IMR-90 (cell line): ENCODE measurements around the gene ARSB. TPM values are rescaled to one million over a fixed set of nuclear protein-coding genes. Genes with fewer than 3 reads are reported as not detected.

ENCODE experiments used
- ATAC-seq: fragments of 200-7000 bp; cut with Tn5 transposase; 2 replicates; pipeline ENCODE4 v1.9.1; 2020; ENCODE audit warnings: low read depth, mild to moderate bottlenecking, moderate library complexity
- BruUV-seq: library from RNA; stranded (reverse); fragments of 400-500 nt; replicated peaks from 2 replicates; lab custom pipeline; 2021; lab: Mats Ljungman, UMichigan
- CTCF ChIA-PET: fragments of 300-600 bp; formaldehyde crosslinking; extraction: SDS; loops from one replicate; lab custom pipeline; 2021; ENCODE audit warnings: antibody characterized with exemption; lab: Yijun Ruan, JAX
- POLR2A ChIA-PET: fragments of 300-600 bp; sonication (Branson Sonifier 250); formaldehyde crosslinking; loops from one replicate; lab custom pipeline; 2022; ENCODE audit warnings: antibody characterized with exemption; ENCODE audit not compliant: unreplicated experiment; lab: Charles Lee
- DNase-seq: peaks from one replicate; pipeline ENCODE4 v3.0.0; 2013
- H2AFZ ChIP-seq: replicated peaks from 2 replicates; pipeline ENCODE3; 2013; ENCODE audit warnings: low read length, mild to moderate bottlenecking; ENCODE audit not compliant: poor library complexity
- H2AK5ac ChIP-seq: 2 replicates; pipeline ENCODE4 v1.6.1; 2013; ENCODE audit warnings: low read depth, low read length, inconsistent platforms
- H2AK9ac ChIP-seq: replicated peaks from 2 replicates; pipeline ENCODE3; 2013; ENCODE audit warnings: mild to moderate bottlenecking, low read depth, low read length, moderate library complexity; ENCODE audit not compliant: poor library complexity
- H2BK120ac ChIP-seq: 2 replicates; pipeline ENCODE4 v1.6.1; 2013; ENCODE audit warnings: low read depth, low read length, inconsistent platforms
- H2BK15ac ChIP-seq: 3 replicates; pipeline ENCODE4 v1.6.1; 2013; ENCODE audit warnings: low read depth, low read length, inconsistent platforms
- H2BK20ac ChIP-seq: 2 replicates; pipeline ENCODE4 v1.6.1; 2013; ENCODE audit warnings: low read depth, mild to moderate bottlenecking, inconsistent platforms, low read length, moderate library complexity
- H2BK5ac ChIP-seq: 2 replicates; pipeline ENCODE4 v1.6.1; 2013; ENCODE audit warnings: mild to moderate bottlenecking, low read depth, low read length, inconsistent platforms; ENCODE audit not compliant: poor library complexity, severe bottlenecking
- H3K14ac ChIP-seq: replicated peaks from 2 replicates; pipeline ENCODE4 v1.6.1; 2013; ENCODE audit warnings: low read depth, low read length, inconsistent platforms
- H3K18ac ChIP-seq: 2 replicates; pipeline ENCODE4 v1.6.1; 2013; ENCODE audit warnings: low read depth, low read length, control low read depth
- H3K23ac ChIP-seq: 2 replicates; pipeline ENCODE4 v1.6.1; 2013; ENCODE audit warnings: low read depth, low read length, inconsistent platforms
- H3K27ac ChIP-seq: 2 replicates; pipeline ENCODE4 v1.5.1; 2013; ENCODE audit warnings: mild to moderate bottlenecking, control low read depth, low read length; ENCODE audit not compliant: insufficient read depth
- H3K27me3 ChIP-seq: 2 replicates; pipeline ENCODE4 v1.6.1; 2013; ENCODE audit warnings: low read length; ENCODE audit not compliant: control insufficient read depth, insufficient read depth
- H3K36me3 ChIP-seq: 2 replicates; pipeline ENCODE4 v1.6.1; 2013; ENCODE audit warnings: low read length, mixed read lengths; ENCODE audit not compliant: control insufficient read depth, insufficient read depth
- H3K4ac ChIP-seq: 2 replicates; pipeline ENCODE4 v1.6.1; 2013; ENCODE audit warnings: low read depth, low read length, inconsistent platforms
- H3K4me1 ChIP-seq: 2 replicates; pipeline ENCODE4 v1.6.1; 2013; ENCODE audit warnings: low read length, mixed read lengths; ENCODE audit not compliant: control insufficient read depth, insufficient read depth
- H3K4me2 ChIP-seq: 2 replicates; pipeline ENCODE4 v1.6.1; 2013; ENCODE audit warnings: low read depth, mild to moderate bottlenecking, control low read depth, low read length, moderate library complexity
- H3K4me3 ChIP-seq: 2 replicates; pipeline ENCODE4 v1.5.1; 2013; ENCODE audit warnings: low read depth, mild to moderate bottlenecking, control low read depth, low read length, moderate library complexity; ENCODE audit not compliant: insufficient read depth
- H3K56ac ChIP-seq: 2 replicates; pipeline ENCODE4 v1.6.1; 2013; ENCODE audit warnings: low read length, inconsistent platforms; ENCODE audit not compliant: insufficient read depth; ENCODE audit errors: extremely low read depth
- H3K79me1 ChIP-seq, 2 experiments: 2 replicates each; pipeline ENCODE4 v1.6.1; 2013; ENCODE audit warnings: low read length in 2 of 2, inconsistent platforms in 1 of 2, low read depth in 1 of 2
- H3K9ac ChIP-seq: 2 replicates; pipeline ENCODE4 v1.6.1; 2013; ENCODE audit warnings: low read depth, low read length, control low read depth
- H3K9me1 ChIP-seq: 2 replicates; pipeline ENCODE4 v1.6.1; 2013; ENCODE audit warnings: low read length, inconsistent platforms; ENCODE audit not compliant: insufficient read depth
- H3K9me3 ChIP-seq: 2 replicates; pipeline ENCODE4 v1.6.1; 2013; ENCODE audit warnings: low read length; ENCODE audit not compliant: control insufficient read depth, insufficient read depth
- H4K20me1 ChIP-seq: 2 replicates; pipeline ENCODE4 v1.6.1; 2013; ENCODE audit warnings: low read length, inconsistent platforms; ENCODE audit not compliant: insufficient read depth
- H4K5ac ChIP-seq: 2 replicates; pipeline ENCODE4 v1.6.1; 2013; ENCODE audit warnings: mild to moderate bottlenecking, low read depth, low read length, control low read depth
- H4K8ac ChIP-seq, 2 experiments: 2 replicates each; pipeline ENCODE4 v1.6.1; 2013; ENCODE audit warnings: low read depth in 2 of 2, low read length in 2 of 2, control low read depth in 1 of 2, inconsistent platforms in 1 of 2
- H4K91ac ChIP-seq: 2 replicates; pipeline ENCODE4 v1.6.1; 2013; ENCODE audit warnings: low read depth, low read length, inconsistent platforms; ENCODE audit not compliant: insufficient read depth
- BHLHE40 ChIP-seq: fragments of 150-350 bp; IDR thresholded peaks from 2 replicates; pipeline ENCODE4 v1.6.1; 2016; ENCODE audit warnings: mild to moderate bottlenecking, low read depth, low read length
- CEBPB ChIP-seq: IDR thresholded peaks from 2 replicates; pipeline ENCODE4 v1.6.1; 2012; ENCODE audit warnings: low read depth, low read length, improper control_type of control experiment
- CHD1 ChIP-seq: IDR thresholded peaks from 2 replicates; pipeline ENCODE4 v1.6.1; 2012; ENCODE audit warnings: low read depth, low read length, improper control_type of control experiment
- CTCF ChIP-seq: conservative IDR thresholded peaks from 2 replicates; pipeline ENCODE4 v1.5.1; 2012; ENCODE audit warnings: mild to moderate bottlenecking, low read depth, low read length, improper control_type of control experiment
- FOS ChIP-seq: fragments of 150-350 bp; IDR thresholded peaks from 2 replicates; pipeline ENCODE4 v1.6.1; 2016; ENCODE audit warnings: low read depth, low read length
- MAFK ChIP-seq: IDR thresholded peaks from 2 replicates; pipeline ENCODE4 v1.6.1; 2012; ENCODE audit warnings: low read depth, low read length, improper control_type of control experiment
- MAZ ChIP-seq: IDR thresholded peaks from 2 replicates; pipeline ENCODE4 v1.6.1; 2012; ENCODE audit warnings: low read depth, mild to moderate bottlenecking, low read length, improper control_type of control experiment, moderate library complexity, borderline replicate concordance
- MXI1 ChIP-seq: IDR thresholded peaks from 2 replicates; pipeline ENCODE4 v1.6.1; 2012; ENCODE audit warnings: low read depth, mild to moderate bottlenecking, low read length, moderate library complexity, borderline replicate concordance
- NFE2L2 ChIP-seq: fragments of 150-350 bp; IDR thresholded peaks from 2 replicates; pipeline ENCODE4 v1.6.1; 2016; ENCODE audit warnings: low read depth, mild to moderate bottlenecking, low read length
- RAD21 ChIP-seq: IDR thresholded peaks from 2 replicates; pipeline ENCODE4 v1.6.1; 2012; ENCODE audit warnings: low read length, improper control_type of control experiment
- RCOR1 ChIP-seq: IDR thresholded peaks from 2 replicates; pipeline ENCODE4 v1.6.1; 2012; ENCODE audit warnings: mild to moderate bottlenecking, low read length, improper control_type of control experiment; ENCODE audit not compliant: insufficient replicate concordance
- RFX5 ChIP-seq: IDR thresholded peaks from 2 replicates; pipeline ENCODE4 v1.8.0; 2012; ENCODE audit warnings: low read depth, mild to moderate bottlenecking, low read length, moderate library complexity
- SMC3 ChIP-seq: fragments of 150-350 bp; IDR thresholded peaks from 2 replicates; pipeline ENCODE4 v1.6.1; 2016; ENCODE audit warnings: low read depth, mild to moderate bottlenecking, antibody characterized with exemption, low read length, moderate library complexity
- USF2 ChIP-seq: fragments of 150-350 bp; IDR thresholded peaks from 2 replicates; pipeline ENCODE4 v1.6.1; 2017; ENCODE audit warnings: mild to moderate bottlenecking, antibody characterized with exemption, low read length, low read depth
- WGBS, 2 experiments: methylation state at CpG; one replicate each; pipeline versions ENCODE4 v1.1.5 to v1.1.7; 2013; ENCODE audit warnings: missing lambda C conversion rate in 2 of 2; ENCODE audit not compliant: insufficient read length in 1 of 2; ENCODE audit errors: extremely low coverage in 2 of 2; 5-methylcytosine and 5-hydroxymethylcytosine counted together
- dilution Hi-C: fragments of 300-500 bp; cut with HindIII; formaldehyde crosslinking; loops from one replicate; pipeline ENCODE4 v1.14.3; 2018; ENCODE audit warnings: low sequenced_read_pairs; ENCODE audit not compliant: unreplicated experiment
- in situ Hi-C: fragments of 300-500 bp; cut with MboI; formaldehyde crosslinking; loops from 3 replicates; pipeline ENCODE4 v1.14.3; 2019; ENCODE audit warnings: low sequenced_read_pairs, inconsistent platforms, mixed read lengths
- intact Hi-C: fragments of 100-400 bp; cut with micrococcal nuclease; formaldehyde crosslinking; loops from 2 replicates; pipeline ENCODE4 v1.10.0; 2022
- polyA plus RNA-seq, 3 experiments: library from polyadenylated mRNA; depleted of rRNA; stranded (reverse); fragments of >200 nt; gene quantifications; 2 replicates each; pipeline ENCODE4 v1.2.3, GENCODE V29; 2012; ENCODE audit warnings: low replicate concordance in 1 of 3
- total RNA-seq: library from RNA; depleted of rRNA; stranded (reverse); fragments of >200 nt; gene quantifications from 2 replicates; pipeline ENCODE4 v1.2.3, GENCODE V29; 2012

Gene ARSB
- total and polyA plus RNA-seq, 2 of the 4 experiments (the other 2 are of a cell fraction), result 16.0 to 16.3 TPM

GRCh38 chr5:78763659-78764189 lies 221.4 kb downstream of the ARSB start:
- DNase-seq (no peak), ATAC-seq (no peak)
- no peak overlapping the region for H3K56ac ChIP-seq
- H2AK5ac ChIP-seq, result no peak overlapping the region
- H3K27me3 ChIP-seq, result peaks cover 52% of the 10 kb centered on the region
- no peak overlapping the region for H2AFZ ChIP-seq
- in situ Hi-C loops, result no loop called here
- no peak overlapping the region for H2AK9ac ChIP-seq
- no peaks in the 10 kb centered on the region for H3K9me1 ChIP-seq
- no peak for TF ChIP-seq NFE2L2
- TF ChIP-seq CTCF, result no peak
- no peak for TF ChIP-seq USF2
- no peak for TF ChIP-seq CHD1
- TF ChIP-seq RCOR1, result no peak
- no peak for TF ChIP-seq MXI1
- no peak for TF ChIP-seq MAFK
- TF ChIP-seq RFX5, result no peak
- no peak for TF ChIP-seq MAZ
- no peak for TF ChIP-seq RAD21
- no peak for TF ChIP-seq BHLHE40
- TF ChIP-seq SMC3, result no peak
- no peak for TF ChIP-seq FOS
- no peak for TF ChIP-seq CEBPB
- H2BK120ac ChIP-seq, result no peak overlapping the region
- no peak overlapping the region; the same call in 1 of the 2 replicates for H2BK20ac ChIP-seq
- no peak overlapping the region for H3K23ac ChIP-seq
- no peak overlapping the region for H3K14ac ChIP-seq
- WGBS, 2 experiments, result 100% methylated on average over 1 of the region's 6 CpGs; no CpG with 5 or more reads in 1 of the 2 experiments
- H3K18ac ChIP-seq, result no peak overlapping the region
- dilution Hi-C loops, result no loop called here
- H4K5ac ChIP-seq, result no peak overlapping the region
- H2BK15ac ChIP-seq, result no peak overlapping the region
- no peaks in the 10 kb centered on the region; the same call in 1 of the 2 replicates for H3K9me3 ChIP-seq
- H4K8ac ChIP-seq, result no peak overlapping the region
- H3K27ac ChIP-seq, result no peak overlapping the region
- no peak overlapping the region for H4K91ac ChIP-seq
- no peak overlapping the region for H3K4ac ChIP-seq
- H3K79me1 ChIP-seq, result no peaks in the 10 kb centered on the region
- H3K4me2 ChIP-seq, result no peak overlapping the region
- peaks cover 1% of the 10 kb centered on the region; the same call in 1 of the 2 replicates for H3K4me1 ChIP-seq
- CTCF ChIA-PET, result no interaction called here
- no peak overlapping the region for H2BK5ac ChIP-seq
- H3K4me3 ChIP-seq, result no peak overlapping the region
- POLR2A ChIA-PET, result no interaction called here
- H3K9ac ChIP-seq, result no peak overlapping the region
- H4K20me1 ChIP-seq, result no peaks in the 10 kb centered on the region; the same call in 1 of the 2 replicates
- intact Hi-C loops, result no loop called here
- no peaks in the 10 kb centered on the region for H3K36me3 ChIP-seq
- no TSS peak for BruUV-seq
